NOMO-1 (cell line): Measurements from ENCODE around the gene BARHL1.

Experiments used
- DNase-seq, 2 experiments: peaks; one replicate each; lab custom pipeline; 2025; ENCODE audit not compliant: unreplicated experiment in 2 of 2; lab: John Stamatoyannopoulos, UW

Gene BARHL1

DNA sequence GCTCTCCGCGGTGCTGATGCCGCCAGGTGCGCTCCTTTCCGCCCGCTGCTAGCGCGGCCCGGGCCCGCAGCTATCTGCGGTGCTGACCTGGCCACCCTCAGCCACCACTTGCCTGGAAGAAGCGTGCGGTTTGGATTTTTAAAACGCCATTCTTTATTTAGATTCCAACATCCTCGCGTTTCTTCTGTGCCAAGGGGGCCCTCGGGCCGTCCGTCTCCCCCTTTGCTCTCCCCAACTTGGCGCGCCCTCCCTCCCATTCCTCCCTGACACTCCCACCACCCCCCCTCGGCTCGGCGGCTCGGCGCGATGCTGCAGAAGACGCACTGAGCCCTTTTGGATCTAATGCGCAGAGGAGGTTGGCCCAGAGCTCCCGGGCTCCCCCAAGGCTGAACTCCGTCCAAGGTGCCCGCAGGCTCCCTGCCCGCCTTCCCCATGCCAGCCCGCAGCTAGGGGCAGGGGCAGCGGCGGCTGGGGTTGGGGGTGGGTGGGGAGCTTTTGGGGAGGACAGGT lies at the start of gene BARHL1:
TSS of gene BARHL1 (plus strand) at position 331 of the 510 bp plus-strand sequence. CDS start 192 bp downstream, outside the sequence.
- no peak for DNase-seq

GRCh38 chr9:132534832-132535231 lies 47.6 kb upstream of the BARHL1 start:
- DNase-seq = no peak

GRCh38 chr9:132536124-132536523 lies 46.3 kb upstream of the BARHL1 start:
- no peak for DNase-seq

GRCh38 chr9:132537352-132537751 lies 45.1 kb upstream of the BARHL1 start:
- DNase-seq = no peak

DNA sequence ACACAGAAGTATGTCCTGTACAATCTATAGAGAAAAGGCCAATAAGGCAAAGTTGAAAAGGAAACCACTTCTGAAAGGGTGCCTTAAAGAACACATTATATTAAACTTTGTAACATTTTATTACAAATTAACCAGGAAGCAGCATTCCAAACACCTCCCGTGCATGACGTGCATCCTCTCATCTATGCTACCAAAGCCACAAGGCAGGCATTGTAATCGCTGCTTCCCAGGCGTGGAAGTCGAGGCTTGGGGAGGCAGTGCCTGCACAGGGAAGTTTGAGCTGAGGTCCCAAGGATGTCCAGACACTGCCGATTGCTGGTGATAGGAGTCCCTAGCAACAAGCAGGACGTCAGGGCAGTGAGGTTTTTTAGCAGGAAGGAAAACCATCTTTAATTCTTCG lies 44.3 kb upstream of the BARHL1 start:
- no peak for DNase-seq

DNA sequence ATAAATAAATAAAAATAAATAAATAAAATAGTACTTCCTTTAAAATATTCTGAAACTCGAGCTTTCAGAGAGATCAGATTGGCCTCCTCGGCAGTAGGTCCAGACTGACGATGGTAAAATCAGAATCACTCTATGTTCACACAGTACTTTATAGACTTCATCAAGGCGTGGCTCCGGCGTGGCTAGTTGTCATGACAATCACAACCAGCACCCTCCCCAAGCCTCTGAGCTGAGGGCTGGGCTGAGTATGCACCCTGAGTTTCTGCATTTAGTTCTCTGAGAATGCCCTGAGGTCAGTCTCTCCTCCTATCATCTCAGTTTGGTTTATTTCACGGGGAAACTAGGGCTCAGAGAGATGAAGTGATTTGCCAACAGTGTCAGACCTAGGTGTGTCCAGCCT lies 43.3 kb upstream of the BARHL1 start:
- no peak for DNase-seq

DNA sequence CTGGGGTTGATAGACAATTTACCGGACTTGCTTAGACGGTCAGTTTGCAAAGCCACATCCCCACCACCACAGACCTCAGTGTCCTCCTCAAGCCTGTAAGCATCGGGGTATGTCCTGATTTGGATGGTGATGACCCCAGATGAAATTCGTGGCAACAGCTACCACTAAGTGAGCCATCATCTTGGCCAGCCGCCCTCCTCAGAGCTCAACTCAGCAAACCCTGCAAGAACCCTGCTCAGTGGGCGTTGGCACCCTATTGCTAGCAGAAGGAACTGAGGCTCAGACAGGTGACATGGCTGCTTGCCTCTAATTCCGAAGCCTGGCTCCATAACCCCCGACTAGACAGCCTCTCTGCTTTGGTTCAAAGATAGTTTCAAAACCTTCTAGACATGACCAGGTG lies 41.4 kb upstream of the BARHL1 start:
- no peak for DNase-seq

DNA sequence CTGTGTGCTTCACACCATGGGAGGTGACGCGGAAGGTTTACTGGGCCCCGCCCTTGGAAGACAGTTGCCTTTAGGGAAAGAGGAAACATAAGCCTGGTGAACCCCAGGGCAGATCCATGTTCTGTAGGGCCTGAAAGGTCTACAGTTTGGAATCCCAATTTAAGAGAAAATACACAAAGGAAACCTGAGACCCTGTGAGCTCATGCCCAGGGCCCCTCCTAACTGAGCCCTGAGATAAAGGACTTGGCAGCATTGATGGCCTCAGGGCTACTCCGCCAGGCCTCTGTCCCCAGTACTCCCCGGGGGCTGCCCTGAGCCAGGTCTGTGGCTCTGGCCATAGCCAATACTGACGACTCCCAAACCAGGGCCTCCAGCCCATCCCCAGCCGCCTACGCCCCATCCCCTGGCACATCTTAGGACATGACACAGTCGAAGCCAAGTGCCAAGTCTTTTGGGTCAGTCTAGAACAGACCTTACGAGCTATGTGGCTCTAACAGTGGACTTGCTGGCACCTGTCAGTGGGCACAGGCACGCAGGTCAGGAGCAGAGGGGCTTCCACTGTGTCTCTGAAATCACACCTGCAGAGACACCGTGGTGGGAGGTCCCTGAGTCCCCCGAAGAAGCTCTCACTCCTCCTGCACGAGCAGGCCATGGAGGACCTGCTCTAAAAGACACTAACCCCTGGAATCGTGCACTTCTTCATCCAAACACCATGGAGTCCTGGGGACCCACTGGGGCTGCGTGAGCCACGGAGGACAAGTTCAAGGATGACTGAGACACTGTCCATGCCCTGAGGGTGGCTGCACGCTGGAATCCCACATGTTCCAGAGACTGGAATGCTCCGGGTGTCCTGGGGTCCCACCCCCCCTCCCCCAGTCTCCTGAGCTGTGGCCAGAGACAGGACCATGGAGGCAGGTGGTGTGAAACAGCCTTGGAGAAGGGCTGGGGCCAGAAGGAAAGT lies 40.3 kb upstream of the BARHL1 start:
- no peak for DNase-seq

GRCh38 chr9:132543251-132543650 lies 39.2 kb upstream of the BARHL1 start:
- DNase-seq = no peak

DNA sequence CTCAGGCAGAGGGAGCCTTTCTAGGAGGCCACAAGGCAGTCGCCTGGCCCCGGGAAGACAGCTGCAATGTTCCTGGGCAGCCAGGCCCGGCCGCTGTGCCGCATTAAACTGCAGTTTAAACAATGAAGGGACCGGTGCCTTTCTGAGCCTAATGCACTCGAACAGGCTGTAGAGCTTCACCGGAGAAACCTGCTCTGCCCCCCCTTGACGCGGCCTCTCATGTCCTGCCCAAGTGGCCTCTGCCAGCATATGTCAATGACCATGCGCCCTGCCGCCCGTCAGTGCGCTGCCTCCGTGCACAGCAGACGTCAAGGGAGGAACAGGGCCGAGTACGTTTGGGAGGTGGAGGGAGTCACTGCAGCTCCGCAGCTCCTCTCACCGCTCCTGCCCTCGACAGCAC lies 38.4 kb upstream of the BARHL1 start:
- no peak for DNase-seq

DNA sequence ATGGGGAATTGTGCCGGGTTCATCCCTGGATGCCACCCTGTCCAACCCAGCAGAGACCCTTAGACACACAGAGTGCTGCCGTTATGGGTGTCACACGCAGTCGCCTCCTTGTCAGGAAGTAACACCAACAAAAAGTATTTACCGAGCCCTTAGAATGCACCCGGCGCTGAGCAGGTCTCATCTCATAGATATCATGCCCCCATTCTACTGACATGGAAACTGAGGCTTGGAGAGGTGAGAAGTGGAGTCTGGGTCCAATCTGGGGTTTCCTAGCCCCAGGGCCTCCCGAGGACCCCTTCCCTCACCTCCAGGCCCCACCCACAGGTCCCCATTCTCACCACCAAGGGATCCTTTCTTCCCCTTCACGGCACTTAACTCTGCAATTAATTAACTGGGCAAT lies 36.8 kb upstream of the BARHL1 start:
- DNase-seq = no peak

GRCh38 chr9:132546148-132547051 lies 36.0 kb upstream of the BARHL1 start:
- DNase-seq = no peak

DNA sequence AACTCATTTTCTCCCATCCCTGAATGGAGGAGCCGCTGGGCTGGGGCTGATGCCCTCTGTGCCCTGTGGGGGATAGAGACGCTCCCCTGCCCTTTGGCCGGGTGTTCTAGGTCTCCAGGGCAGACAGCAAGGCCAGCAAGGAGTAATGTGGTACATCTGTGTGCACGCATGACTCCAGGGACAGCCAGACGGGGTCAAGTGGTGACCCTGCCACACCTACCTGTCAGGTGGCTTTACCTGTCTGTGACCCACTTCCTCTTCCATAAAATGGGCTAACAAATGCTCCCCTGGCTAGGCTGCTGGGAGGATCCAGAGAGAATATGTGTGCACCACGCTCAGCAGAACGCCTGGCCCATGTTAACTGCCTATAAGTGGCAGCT lies 35.4 kb upstream of the BARHL1 start:
- no peak for DNase-seq

GRCh38 chr9:132547436-132547835 lies 35.0 kb upstream of the BARHL1 start:
- no peak for DNase-seq

DNA sequence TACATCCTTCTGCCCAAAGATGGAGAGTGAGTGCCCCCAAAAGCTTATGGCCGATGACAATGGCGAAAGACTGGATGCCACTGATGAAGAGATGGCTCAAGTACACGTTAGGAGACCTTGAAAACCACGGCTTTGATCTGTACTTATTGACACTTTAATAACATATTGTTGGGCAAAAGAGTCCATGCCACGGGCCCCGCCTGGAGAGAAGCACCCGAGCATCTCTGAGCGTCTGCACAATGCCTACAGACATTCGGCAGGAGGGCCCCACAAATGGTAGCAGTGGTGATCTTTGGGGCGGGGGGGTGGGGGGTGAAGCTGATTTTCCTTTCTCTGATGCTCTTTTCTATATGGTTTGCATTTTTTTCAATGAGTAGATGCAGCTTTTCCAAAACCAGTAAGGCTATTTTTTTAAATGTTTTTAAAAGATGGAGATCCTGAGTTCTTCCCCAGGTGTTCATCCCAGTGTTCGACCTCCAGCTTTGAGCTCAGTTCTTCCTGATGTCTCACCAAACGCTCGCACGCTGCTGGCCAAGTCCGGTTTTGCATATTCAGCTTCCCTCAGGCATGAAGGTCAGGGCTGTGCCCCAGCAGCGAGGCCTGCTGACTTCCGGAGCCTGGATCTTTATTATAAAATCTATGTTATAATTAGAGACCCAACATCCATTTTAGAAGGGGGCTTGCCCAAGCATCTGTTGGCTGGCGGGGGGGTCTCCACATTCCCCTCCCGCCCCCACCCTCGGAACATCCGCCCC lies 34.3 kb upstream of the BARHL1 start:
- no peak for DNase-seq

GRCh38 chr9:132548751-132549640 lies 33.4 kb upstream of the BARHL1 start:
- DNase-seq = no peak

DNA sequence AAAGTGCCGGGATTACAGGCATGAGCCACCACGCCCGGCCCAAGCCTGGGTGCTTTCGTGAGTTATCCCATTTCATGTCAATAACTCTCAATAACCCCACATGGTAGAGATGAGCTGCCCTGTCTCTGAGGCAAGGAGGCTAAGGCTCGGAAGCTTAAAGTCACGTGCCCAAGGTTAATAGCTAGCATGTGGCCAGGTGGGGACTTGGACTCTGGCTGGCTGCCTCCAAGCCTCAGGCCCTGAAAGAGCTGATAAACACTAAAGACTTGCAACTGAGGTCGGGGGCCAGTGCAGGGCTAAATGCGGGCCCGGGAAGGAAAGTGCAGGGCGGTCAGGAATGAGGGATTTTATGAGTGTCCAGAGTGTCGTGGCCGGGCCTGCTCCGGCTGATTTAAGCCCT lies 30.9 kb upstream of the BARHL1 start:
- DNase-seq = no peak

GRCh38 chr9:132552041-132552440 lies 30.4 kb upstream of the BARHL1 start:
- DNase-seq = no peak

- DNase-seq = no peak
Measured at GRCh38 chr9:132554755-132555154, 27.7 kb upstream of the BARHL1 start.

DNA sequence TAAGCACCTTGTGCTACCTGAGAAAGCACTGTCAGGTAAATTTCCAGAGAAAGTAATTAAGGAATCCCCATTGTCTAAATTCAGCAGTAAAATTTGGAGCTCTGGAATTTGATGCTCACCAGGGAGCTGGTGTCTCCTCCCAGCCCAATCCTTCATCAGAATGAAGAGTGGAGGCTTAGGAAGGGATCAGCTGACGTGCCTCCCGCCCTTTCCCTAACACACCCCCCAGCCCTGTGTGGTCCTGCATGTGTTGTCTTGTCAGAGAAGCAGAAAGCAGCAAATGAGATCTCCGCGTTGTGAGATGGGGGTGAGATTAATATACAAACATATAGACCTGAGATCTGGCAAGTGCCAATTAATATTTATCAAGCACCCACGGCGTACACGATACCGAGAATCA lies 26.9 kb upstream of the BARHL1 start:
- no peak for DNase-seq
